ENCODE data around the gene KRTAP5-10. TPM values are rescaled to one million over a fixed set of nuclear protein-coding genes. Genes with fewer than 3 reads are reported as not detected.

The KRTAP5-10 gene
- total and polyA plus RNA-seq, 2 of the 8 experiments (the other 6 are each of a cell fraction or from before 2014, with no cell fraction given): 0.12 TPM; not detected in 1

- Histone ChIP-seq H3K4me3 (ENCODE audit: extremely low read depth in 1 of 4, insufficient read depth in 2 of 4, low read depth in 3 of 4, low read length in 4 of 4) (no peak overlapping the region), H3K14ac (ENCODE audit: insufficient read length) (no peak overlapping the region), H3K27ac (ENCODE audit: low read depth, low read length) (no peak overlapping the region), H4K20me1 (replicated peaks in 1 of 2; ENCODE audit: control insufficient read depth in 1 of 2, insufficient read depth in 2 of 2, low read length in 2 of 2) (no peaks in the 10 kb centered on the region), H2BK120ac (replicated peaks; ENCODE audit: low read depth, low read length) (no peak overlapping the region), H3K56ac (replicated peaks; ENCODE audit: insufficient read length, low read depth, low read length) (no peak overlapping the region), H4K5ac (ENCODE audit: insufficient read length, low read depth, low read length) (no peak overlapping the region), H3K79me1 (ENCODE audit: low read depth, low read length) (no peaks in the 10 kb centered on the region), H4K91ac (replicated peaks; ENCODE audit: insufficient read length, low read length) (no peak overlapping the region), H3K9me3 (ENCODE audit: insufficient read depth in 2 of 2, low read depth in 1 of 2, low read length in 1 of 2) (no peaks in the 10 kb centered on the region; a peak in 1 of 4 replicates), H3K9ac (replicated peaks in 1 of 4; ENCODE audit: extremely low read depth in 1 of 4, low read depth in 3 of 4, low read length in 3 of 4) (no peak overlapping the region), H3K27me3 (replicated peaks in 1 of 4; ENCODE audit: control insufficient read depth in 3 of 4, extremely low read depth in 1 of 4, insufficient read depth in 3 of 4, low read length in 3 of 4) (no peaks in the 10 kb centered on the region), H2BK12ac (ENCODE audit: low read depth, low read length) (no peak overlapping the region), H4K8ac (ENCODE audit: extremely low read depth, insufficient read depth, low read length) (no peak overlapping the region), H2BK20ac (ENCODE audit: low read length) (no peak overlapping the region), H3K4me1 (replicated peaks in 1 of 4; ENCODE audit: control insufficient read depth in 3 of 4, insufficient read depth in 4 of 4, low read length in 3 of 4) (no peaks in the 10 kb centered on the region; a peak in 1 of 7 replicates), H3K4me2 (ENCODE audit: insufficient read depth in 1 of 2, low read depth in 2 of 2, low read length in 2 of 2) (no peak overlapping the region), H2AK5ac (ENCODE audit: low read depth, low read length) (no peak overlapping the region), H3K4ac (replicated peaks; ENCODE audit: insufficient read length, low read depth, low read length) (no peak overlapping the region), H2AFZ (ENCODE audit: low read length) (no peak overlapping the region), H2BK15ac (ENCODE audit: low read length) (no peak overlapping the region), H3K36me3 (ENCODE audit: control insufficient read depth in 2 of 4, insufficient read depth in 4 of 4, low read length in 3 of 4) (no peaks in the 10 kb centered on the region), H3K23me2 (ENCODE audit: low read depth, low read length) (no peaks in the 10 kb centered on the region), H3K23ac (ENCODE audit: insufficient read length) (no peak overlapping the region), H3K18ac (ENCODE audit: extremely low read depth, low read length) (no peak overlapping the region; the same call in 1 of the 2 replicates), H3K79me2 (ENCODE audit: control insufficient read depth in 1 of 2, insufficient read depth in 2 of 2, low read length in 2 of 2) (no peaks in the 10 kb centered on the region), H2BK5ac (ENCODE audit: low read depth, low read length) (no peak overlapping the region)
- ChIA-PET CTCF (ENCODE audit: partially characterized antibody) (interaction anchor here (1.2 kb wide), 1 partner anchor 24 kb away, joined by 5 read pairs; no protein-coding TSS in a partner anchor), POLR2A (ENCODE audit: partially characterized antibody) (interaction anchor here (0.6 kb wide), 1 partner anchor 1770 kb away, joined by 3 read pairs; no protein-coding TSS in a partner anchor)
- FAIRE-seq: no peak
- DNase-seq (ENCODE audit: low read depth in 1 of 2, low spot score in 2 of 2): no peak
- WGBS, 2 experiments (ENCODE audit: extremely low coverage in 1 of 2, insufficient coverage in 1 of 2, insufficient read length in 1 of 2, insufficient replicate concordance in 2 of 2, low coverage in 1 of 2, low lambda C conversion rate in 2 of 2, missing lambda C conversion rate in 1 of 2): 94% methylated on average over 11 of the region's 11 CpGs; no CpG with 5 or more reads in 1 of the 2 experiments
- TF ChIP-seq RBBP5 (IDR thresholded peaks at IDR 0.05; ENCODE audit: borderline replicate concordance, low read depth, low read length) (no peak), CREB1 (IDR thresholded peaks at IDR 0.05) (no peak), RXRA (IDR thresholded peaks at IDR 0.05; ENCODE audit: insufficient read depth, low read depth, low read length) (no peak), SP1 (IDR thresholded peaks at IDR 0.05; ENCODE audit: low read depth, low read length) (no peak), YY1 (IDR thresholded peaks at IDR 0.05; ENCODE audit: low read depth, low read length) (no peak), ATF3 (IDR thresholded peaks at IDR 0.05; ENCODE audit: insufficient read depth, low read depth, low read length) (no peak), CTBP2 (IDR thresholded peaks at IDR 0.05; ENCODE audit: borderline replicate concordance, insufficient read depth, insufficient read length, low read length) (no peak), FOSL1 (IDR thresholded peaks at IDR 0.05; ENCODE audit: insufficient read depth, low read depth, low read length) (no peak)
Measured at GRCh38 chr11:71539017-71539416, 26.3 kb upstream of the KRTAP5-10 start.
